Measurements from ENCODE around the gene GYG2. TPM values are rescaled to one million over a fixed set of nuclear protein-coding genes. Genes with fewer than 3 reads are reported as not detected.

GYG2 gene
- polyA plus RNA-seq, 1 donor from 2014 or later, result 6.3 TPM

DNA sequence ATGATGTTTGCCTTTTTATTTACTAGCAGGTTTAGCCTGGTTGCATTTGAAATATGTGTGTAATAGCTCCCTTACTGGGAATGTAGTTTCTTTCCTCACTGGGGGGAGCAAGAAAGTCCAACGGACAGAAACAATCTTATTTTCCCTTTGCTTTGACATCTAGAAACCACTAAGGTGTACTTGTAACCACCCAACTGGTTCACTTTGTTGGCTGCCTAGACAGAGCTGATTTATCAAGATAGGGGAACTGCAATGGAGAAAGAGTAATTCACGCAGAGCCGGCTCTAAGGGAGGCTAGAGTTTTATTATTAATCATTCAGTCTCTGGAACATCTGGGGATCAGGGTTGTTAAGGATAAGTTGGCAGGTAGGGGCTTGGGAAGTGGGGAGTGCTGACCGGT, 46.6 kb upstream of the GYG2 start:
- no peak overlapping the region for H3K4me3 ChIP-seq (ENCODE audit: low read length)
- no peak overlapping the region for H3K4me2 ChIP-seq (ENCODE audit: low read length)
- TF ChIP-seq POLR2AphosphoS5 (IDR thresholded peaks at IDR 0.05) (no peak), SMC3 (conservative IDR thresholded peaks at IDR 0.05; ENCODE audit: poor library complexity) (no peak), TAF1 (IDR thresholded peaks at IDR 0.05; ENCODE audit: low read depth) (no peak)
- TF ChIP-seq, protein P1, sequence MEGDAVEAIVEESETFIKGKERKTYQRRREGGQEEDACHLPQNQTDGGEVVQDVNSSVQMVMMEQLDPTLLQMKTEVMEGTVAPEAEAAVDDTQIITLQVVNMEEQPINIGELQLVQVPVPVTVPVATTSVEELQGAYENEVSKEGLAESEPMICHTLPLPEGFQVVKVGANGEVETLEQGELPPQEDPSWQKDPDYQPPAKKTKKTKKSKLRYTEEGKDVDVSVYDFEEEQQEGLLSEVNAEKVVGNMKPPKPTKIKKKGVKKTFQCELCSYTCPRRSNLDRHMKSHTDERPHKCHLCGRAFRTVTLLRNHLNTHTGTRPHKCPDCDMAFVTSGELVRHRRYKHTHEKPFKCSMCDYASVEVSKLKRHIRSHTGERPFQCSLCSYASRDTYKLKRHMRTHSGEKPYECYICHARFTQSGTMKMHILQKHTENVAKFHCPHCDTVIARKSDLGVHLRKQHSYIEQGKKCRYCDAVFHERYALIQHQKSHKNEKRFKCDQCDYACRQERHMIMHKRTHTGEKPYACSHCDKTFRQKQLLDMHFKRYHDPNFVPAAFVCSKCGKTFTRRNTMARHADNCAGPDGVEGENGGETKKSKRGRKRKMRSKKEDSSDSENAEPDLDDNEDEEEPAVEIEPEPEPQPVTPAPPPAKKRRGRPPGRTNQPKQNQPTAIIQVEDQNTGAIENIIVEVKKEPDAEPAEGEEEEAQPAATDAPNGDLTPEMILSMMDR (IDR thresholded peaks at IDR 0.05; ENCODE audit: poor library complexity, severe bottlenecking), result no peak
- no peaks in the 10 kb centered on the region for H3K9me2 ChIP-seq (ENCODE audit: insufficient read depth, low read length)
- no peak overlapping the region for H3K27ac ChIP-seq (ENCODE audit: low read length)
- no peaks in the 10 kb centered on the region for H3K36me3 ChIP-seq (ENCODE audit: insufficient read depth, low read length)
- no peaks in the 10 kb centered on the region for H3K27me3 ChIP-seq (ENCODE audit: insufficient read depth, low read depth, low read length)
- no peaks in the 10 kb centered on the region for H3K9me3 ChIP-seq (ENCODE audit: low read length)
- no peaks in the 10 kb centered on the region for H4K20me1 ChIP-seq (ENCODE audit: insufficient read depth)
- H3K9ac ChIP-seq (ENCODE audit: low read length), result no peak overlapping the region
- no peak overlapping the region for H2AFZ ChIP-seq (ENCODE audit: low read depth, low read length)
- H3F3A ChIP-seq (ENCODE audit: insufficient read depth, low read length, poor library complexity, severe bottlenecking), result no peaks in the 10 kb centered on the region
- H3K79me2 ChIP-seq (replicated peaks; ENCODE audit: insufficient read depth, low read length), result no peaks in the 10 kb centered on the region

DNA sequence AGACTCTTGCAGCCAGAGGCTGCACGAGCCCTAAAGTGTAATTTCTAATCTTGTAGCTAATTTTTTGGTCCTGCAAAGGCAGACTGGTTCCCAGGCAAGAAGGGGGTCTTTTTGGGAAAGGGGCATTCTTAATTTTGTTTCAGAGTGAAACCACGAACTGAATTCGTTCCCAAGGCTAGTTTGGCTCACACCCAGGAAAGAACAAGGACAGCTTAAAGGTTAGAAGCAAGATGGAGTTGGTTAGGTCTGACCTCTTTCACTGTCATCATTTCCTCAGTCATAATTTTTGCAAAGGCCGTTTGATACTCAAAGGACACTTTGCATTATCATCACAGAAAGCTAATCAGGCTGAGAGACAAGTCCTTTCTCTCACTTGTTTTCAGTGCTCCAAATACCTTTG, 46.0 kb upstream of the GYG2 start:
- Histone ChIP-seq H3K27ac (ENCODE audit: low read length) (no peak overlapping the region), H3K27me3 (ENCODE audit: insufficient read depth, low read depth, low read length) (no peaks in the 10 kb centered on the region), H3K9me2 (ENCODE audit: insufficient read depth, low read length) (no peaks in the 10 kb centered on the region), H3K4me2 (ENCODE audit: low read length) (no peak overlapping the region), H3K79me2 (replicated peaks; ENCODE audit: insufficient read depth, low read length) (no peaks in the 10 kb centered on the region), H3F3A (ENCODE audit: insufficient read depth, low read length, poor library complexity, severe bottlenecking) (no peaks in the 10 kb centered on the region), H2AFZ (ENCODE audit: low read depth, low read length) (no peak overlapping the region), H3K9me3 (ENCODE audit: low read length) (no peaks in the 10 kb centered on the region), H3K36me3 (ENCODE audit: insufficient read depth, low read length) (no peaks in the 10 kb centered on the region), H4K20me1 (ENCODE audit: insufficient read depth) (no peaks in the 10 kb centered on the region), H3K9ac (ENCODE audit: low read length) (no peak overlapping the region), H3K4me3 (ENCODE audit: low read length) (no peak overlapping the region)
- TF ChIP-seq POLR2AphosphoS5 (IDR thresholded peaks at IDR 0.05), result no peak
- TF ChIP-seq MXI1 (conservative IDR thresholded peaks at IDR 0.05; ENCODE audit: poor library complexity, severe bottlenecking), result no peak
- no peak for TF ChIP-seq EZH2 (IDR thresholded peaks at IDR 0.05; ENCODE audit: borderline replicate concordance, insufficient read depth, low read length, poor library complexity, severe bottlenecking)
- no peak for TF ChIP-seq SMC3 (conservative IDR thresholded peaks at IDR 0.05; ENCODE audit: poor library complexity)
- TF ChIP-seq RAD21 (conservative IDR thresholded peaks at IDR 0.05), result no peak
- no peak for TF ChIP-seq EP300 (conservative IDR thresholded peaks at IDR 0.05; ENCODE audit: poor library complexity, severe bottlenecking)
- TF ChIP-seq, protein P1 (IDR thresholded peaks at IDR 0.05; ENCODE audit: poor library complexity, severe bottlenecking), result no peak
- no peak for TF ChIP-seq TAF1 (IDR thresholded peaks at IDR 0.05; ENCODE audit: low read depth)
- TF ChIP-seq, protein P2, sequence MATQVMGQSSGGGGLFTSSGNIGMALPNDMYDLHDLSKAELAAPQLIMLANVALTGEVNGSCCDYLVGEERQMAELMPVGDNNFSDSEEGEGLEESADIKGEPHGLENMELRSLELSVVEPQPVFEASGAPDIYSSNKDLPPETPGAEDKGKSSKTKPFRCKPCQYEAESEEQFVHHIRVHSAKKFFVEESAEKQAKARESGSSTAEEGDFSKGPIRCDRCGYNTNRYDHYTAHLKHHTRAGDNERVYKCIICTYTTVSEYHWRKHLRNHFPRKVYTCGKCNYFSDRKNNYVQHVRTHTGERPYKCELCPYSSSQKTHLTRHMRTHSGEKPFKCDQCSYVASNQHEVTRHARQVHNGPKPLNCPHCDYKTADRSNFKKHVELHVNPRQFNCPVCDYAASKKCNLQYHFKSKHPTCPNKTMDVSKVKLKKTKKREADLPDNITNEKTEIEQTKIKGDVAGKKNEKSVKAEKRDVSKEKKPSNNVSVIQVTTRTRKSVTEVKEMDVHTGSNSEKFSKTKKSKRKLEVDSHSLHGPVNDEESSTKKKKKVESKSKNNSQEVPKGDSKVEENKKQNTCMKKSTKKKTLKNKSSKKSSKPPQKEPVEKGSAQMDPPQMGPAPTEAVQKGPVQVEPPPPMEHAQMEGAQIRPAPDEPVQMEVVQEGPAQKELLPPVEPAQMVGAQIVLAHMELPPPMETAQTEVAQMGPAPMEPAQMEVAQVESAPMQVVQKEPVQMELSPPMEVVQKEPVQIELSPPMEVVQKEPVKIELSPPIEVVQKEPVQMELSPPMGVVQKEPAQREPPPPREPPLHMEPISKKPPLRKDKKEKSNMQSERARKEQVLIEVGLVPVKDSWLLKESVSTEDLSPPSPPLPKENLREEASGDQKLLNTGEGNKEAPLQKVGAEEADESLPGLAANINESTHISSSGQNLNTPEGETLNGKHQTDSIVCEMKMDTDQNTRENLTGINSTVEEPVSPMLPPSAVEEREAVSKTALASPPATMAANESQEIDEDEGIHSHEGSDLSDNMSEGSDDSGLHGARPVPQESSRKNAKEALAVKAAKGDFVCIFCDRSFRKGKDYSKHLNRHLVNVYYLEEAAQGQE (IDR thresholded peaks at IDR 0.05; ENCODE audit: borderline replicate concordance), result no peak

Measured in neural cell (in vitro differentiated cells).